DND-41 (cell line): ENCODE measurements around the gene TSPAN9.

Experiments
- ATAC-seq: fragments of 200-7000 bp; cut with Tn5 transposase; 3 replicates; pipeline ENCODE4 v1.9.1; 2021; ENCODE audit warnings: low read depth; ENCODE audit not compliant: insufficient read depth
- DNase-seq: peaks from one replicate; pipeline ENCODE4 v3.0.0-alpha.2; 2020
- H2AFZ ChIP-seq: 2 replicates; pipeline ENCODE4 v1.6.0; 2012; ENCODE audit warnings: low read depth, low read length
- H3K27ac ChIP-seq: 2 replicates; pipeline ENCODE4 v1.5.1; 2012; ENCODE audit warnings: low read length, inconsistent platforms
- H3K27me3 ChIP-seq: fragments of 200-600 bp; sonication (generic); 2 replicates; pipeline ENCODE4 v1.6.0; 2012; ENCODE audit warnings: low read length, mild to moderate bottlenecking, inconsistent platforms; ENCODE audit not compliant: insufficient read depth, poor library complexity
- H3K36me3 ChIP-seq: 2 replicates; pipeline ENCODE4 v1.5.1; 2012; ENCODE audit warnings: low read length, inconsistent platforms; ENCODE audit not compliant: insufficient read depth
- H3K4me1 ChIP-seq: 2 replicates; pipeline ENCODE4 v1.5.1; 2012; ENCODE audit warnings: mild to moderate bottlenecking, low read length; ENCODE audit not compliant: insufficient read depth
- H3K4me2 ChIP-seq: 2 replicates; pipeline ENCODE4 v1.6.0; 2012; ENCODE audit warnings: mild to moderate bottlenecking, moderate library complexity, low read length, inconsistent platforms; ENCODE audit not compliant: insufficient read depth
- H3K4me3 ChIP-seq, 2 experiments: fragments of 200-600 bp in 1 of 2; shearing (Covaris generic) in 1 of 2; 2 replicates each; pipeline ENCODE4 v1.5.1; 2012 to 2016; ENCODE audit warnings: inconsistent platforms in 2 of 2, low read length in 2 of 2, mild to moderate bottlenecking in 2 of 2, low read depth in 1 of 2, moderate library complexity in 1 of 2
- H3K79me2 ChIP-seq: 2 replicates; pipeline ENCODE4 v1.6.0; 2012; ENCODE audit warnings: low read length, inconsistent platforms; ENCODE audit not compliant: insufficient read depth
- H3K9ac ChIP-seq: 2 replicates; pipeline ENCODE4 v1.6.0; 2012; ENCODE audit warnings: low read depth, mild to moderate bottlenecking, inconsistent platforms, low read length, moderate library complexity
- H3K9me3 ChIP-seq: 2 replicates; pipeline ENCODE4 v1.5.1; 2012; ENCODE audit warnings: low read length, moderate library complexity, mild to moderate bottlenecking, inconsistent platforms; ENCODE audit not compliant: insufficient read depth, severe bottlenecking
- H4K20me1 ChIP-seq: 2 replicates; pipeline ENCODE4 v1.6.0; 2012; ENCODE audit warnings: low read length; ENCODE audit not compliant: insufficient read depth
- EZH2 ChIP-seq: IDR thresholded peaks from 3 replicates; pipeline ENCODE4 v1.6.1; 2012; ENCODE audit warnings: borderline replicate concordance, low read depth, mild to moderate bottlenecking, moderate library complexity, low read length, inconsistent platforms; ENCODE audit not compliant: severe bottlenecking
- TF ChIP-seq, protein P1 (sequence below): IDR thresholded peaks from 2 replicates; pipeline ENCODE4 v1.5.1; 2012; ENCODE audit warnings: borderline replicate concordance, low read length, moderate library complexity, mild to moderate bottlenecking; ENCODE audit not compliant: poor library complexity, severe bottlenecking; ENCODE audit errors: extremely low read depth

TSPAN9 gene

GRCh38 chr12:3279832-3280231 is 202.7 kb downstream of the TSPAN9 start:
- no peaks in the 10 kb centered on the region for H3K36me3 ChIP-seq
- peaks cover 6% of the 10 kb centered on the region; the same call in 1 of the 2 replicates for H4K20me1 ChIP-seq
- no peak for TF ChIP-seq EZH2
- TF ChIP-seq, protein P1, sequence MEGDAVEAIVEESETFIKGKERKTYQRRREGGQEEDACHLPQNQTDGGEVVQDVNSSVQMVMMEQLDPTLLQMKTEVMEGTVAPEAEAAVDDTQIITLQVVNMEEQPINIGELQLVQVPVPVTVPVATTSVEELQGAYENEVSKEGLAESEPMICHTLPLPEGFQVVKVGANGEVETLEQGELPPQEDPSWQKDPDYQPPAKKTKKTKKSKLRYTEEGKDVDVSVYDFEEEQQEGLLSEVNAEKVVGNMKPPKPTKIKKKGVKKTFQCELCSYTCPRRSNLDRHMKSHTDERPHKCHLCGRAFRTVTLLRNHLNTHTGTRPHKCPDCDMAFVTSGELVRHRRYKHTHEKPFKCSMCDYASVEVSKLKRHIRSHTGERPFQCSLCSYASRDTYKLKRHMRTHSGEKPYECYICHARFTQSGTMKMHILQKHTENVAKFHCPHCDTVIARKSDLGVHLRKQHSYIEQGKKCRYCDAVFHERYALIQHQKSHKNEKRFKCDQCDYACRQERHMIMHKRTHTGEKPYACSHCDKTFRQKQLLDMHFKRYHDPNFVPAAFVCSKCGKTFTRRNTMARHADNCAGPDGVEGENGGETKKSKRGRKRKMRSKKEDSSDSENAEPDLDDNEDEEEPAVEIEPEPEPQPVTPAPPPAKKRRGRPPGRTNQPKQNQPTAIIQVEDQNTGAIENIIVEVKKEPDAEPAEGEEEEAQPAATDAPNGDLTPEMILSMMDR = no peak
- H3K4me1 ChIP-seq = no peaks in the 10 kb centered on the region
- no peak overlapping the region for H3K9ac ChIP-seq
- H3K9me3 ChIP-seq = no peaks in the 10 kb centered on the region
- no peak overlapping the region for H3K4me3 ChIP-seq
- ATAC-seq (no peak), DNase-seq (no peak)
- H3K27ac ChIP-seq = no peak overlapping the region
- no peaks in the 10 kb centered on the region for H3K27me3 ChIP-seq
- H2AFZ ChIP-seq = no peak overlapping the region
- no peaks in the 10 kb centered on the region for H3K79me2 ChIP-seq
- no peak overlapping the region for H3K4me2 ChIP-seq

DNA sequence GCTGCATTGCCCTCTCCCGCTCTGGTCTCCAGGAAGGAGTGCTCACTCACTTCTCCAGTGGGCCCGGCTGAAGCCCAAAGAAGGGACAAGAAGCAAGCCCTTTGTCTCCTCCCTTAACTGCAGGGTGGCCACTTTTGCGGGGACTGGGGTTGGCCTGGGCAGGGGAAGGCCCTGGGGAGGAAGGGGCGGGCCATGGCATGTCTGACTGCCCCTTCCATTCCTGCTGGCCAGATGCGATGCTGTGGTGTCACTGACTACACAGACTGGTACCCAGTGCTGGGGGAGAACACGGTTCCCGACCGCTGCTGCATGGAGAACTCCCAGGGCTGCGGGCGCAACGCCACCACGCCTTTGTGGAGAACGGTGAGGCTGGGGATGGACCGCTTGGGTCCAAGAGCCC is 203.8 kb downstream of the TSPAN9 start:
- DNase-seq (no peak), ATAC-seq (no peak)
- H3K9me3 ChIP-seq = no peaks in the 10 kb centered on the region
- no peaks in the 10 kb centered on the region for H3K79me2 ChIP-seq
- TF ChIP-seq EZH2 = no peak
- TF ChIP-seq, protein P1 = no peak
- no peak overlapping the region for H3K4me3 ChIP-seq
- H3K36me3 ChIP-seq = no peaks in the 10 kb centered on the region
- H3K9ac ChIP-seq = no peak overlapping the region
- H3K4me1 ChIP-seq = no peaks in the 10 kb centered on the region
- no peak overlapping the region for H3K4me2 ChIP-seq
- H4K20me1 ChIP-seq = peaks cover 5% of the 10 kb centered on the region; the same call in 1 of the 2 replicates
- no peaks in the 10 kb centered on the region for H3K27me3 ChIP-seq
- H3K27ac ChIP-seq = no peak overlapping the region
- H2AFZ ChIP-seq = no peak overlapping the region

- Histone ChIP-seq H3K9ac (no peak overlapping the region), H4K20me1 (peaks cover 5% of the 10 kb centered on the region; the same call in 1 of the 2 replicates), H3K4me3 (no peak overlapping the region), H3K4me1 (no peaks in the 10 kb centered on the region), H3K27me3 (no peaks in the 10 kb centered on the region), H3K36me3 (no peaks in the 10 kb centered on the region), H3K27ac (no peak overlapping the region), H2AFZ (no peak overlapping the region), H3K9me3 (no peaks in the 10 kb centered on the region), H3K4me2 (no peak overlapping the region), H3K79me2 (no peaks in the 10 kb centered on the region)
- DNase-seq (no peak), ATAC-seq (no peak)
- no peak for TF ChIP-seq EZH2
- TF ChIP-seq, protein P1 = no peak
Observed at GRCh38 chr12:3281588-3282383, 204.6 kb downstream of the TSPAN9 start.

GRCh38 chr12:3282384-3282670 is 205.1 kb downstream of the TSPAN9 start:
- Histone ChIP-seq H3K79me2 (no peaks in the 10 kb centered on the region), H3K4me3 (no peak overlapping the region), H3K9me3 (no peaks in the 10 kb centered on the region), H3K4me1 (no peaks in the 10 kb centered on the region), H4K20me1 (peaks cover 5% of the 10 kb centered on the region; the same call in 1 of the 2 replicates), H3K27me3 (no peaks in the 10 kb centered on the region), H3K27ac (no peak overlapping the region), H3K9ac (no peak overlapping the region), H3K4me2 (no peak overlapping the region), H2AFZ (no peak overlapping the region), H3K36me3 (no peaks in the 10 kb centered on the region)
- ATAC-seq (no peak), DNase-seq (no peak)
- TF ChIP-seq, protein P1 = no peak
